ENCODE data around the gene BNIP5.

Gene BNIP5

DNA sequence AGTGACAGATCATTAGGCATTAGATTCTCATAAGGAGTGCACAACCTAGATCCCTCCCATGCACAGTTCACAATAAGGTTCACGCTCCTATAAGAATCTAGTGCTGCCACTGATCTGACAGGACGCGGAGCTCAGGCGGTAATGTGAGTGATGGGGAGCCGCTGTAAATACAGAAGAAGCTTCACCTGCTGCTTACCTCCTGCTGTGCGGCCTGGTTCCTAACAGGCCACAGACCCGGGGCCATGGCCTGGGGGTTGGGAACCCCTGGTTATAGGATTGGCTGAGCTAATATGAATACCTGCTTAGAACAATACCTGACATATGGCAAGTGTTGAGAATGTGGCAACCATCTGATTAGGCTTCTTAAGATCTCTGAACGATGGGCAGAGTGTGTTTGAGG lies 64.5 kb downstream of the BNIP5 start:
- Histone ChIP-seq H3K9ac (ENCODE audit: insufficient read length) (no peak overlapping the region), H3K9me3 (ENCODE audit: low read depth, low read length) (no peaks in the 10 kb centered on the region), H3K27ac (no peak overlapping the region), H3K36me3 (ENCODE audit: insufficient read depth, low read length) (no peaks in the 10 kb centered on the region), H3K4me3 (no peak overlapping the region)
- DNase-seq (ENCODE audit: low read depth, low spot score): no peak
- no peak for TF ChIP-seq FOXP2 (optimal IDR thresholded peaks at IDR 0.05; ENCODE audit: control extremely low read depth, extremely low read length, insufficient read depth)
- TF ChIP-seq POLR2AphosphoS5 (IDR thresholded peaks at IDR 0.05; ENCODE audit: borderline replicate concordance, low read depth, low read length): no peak
- no peak for TF ChIP-seq EZH2 (IDR thresholded peaks at IDR 0.05)

DNA sequence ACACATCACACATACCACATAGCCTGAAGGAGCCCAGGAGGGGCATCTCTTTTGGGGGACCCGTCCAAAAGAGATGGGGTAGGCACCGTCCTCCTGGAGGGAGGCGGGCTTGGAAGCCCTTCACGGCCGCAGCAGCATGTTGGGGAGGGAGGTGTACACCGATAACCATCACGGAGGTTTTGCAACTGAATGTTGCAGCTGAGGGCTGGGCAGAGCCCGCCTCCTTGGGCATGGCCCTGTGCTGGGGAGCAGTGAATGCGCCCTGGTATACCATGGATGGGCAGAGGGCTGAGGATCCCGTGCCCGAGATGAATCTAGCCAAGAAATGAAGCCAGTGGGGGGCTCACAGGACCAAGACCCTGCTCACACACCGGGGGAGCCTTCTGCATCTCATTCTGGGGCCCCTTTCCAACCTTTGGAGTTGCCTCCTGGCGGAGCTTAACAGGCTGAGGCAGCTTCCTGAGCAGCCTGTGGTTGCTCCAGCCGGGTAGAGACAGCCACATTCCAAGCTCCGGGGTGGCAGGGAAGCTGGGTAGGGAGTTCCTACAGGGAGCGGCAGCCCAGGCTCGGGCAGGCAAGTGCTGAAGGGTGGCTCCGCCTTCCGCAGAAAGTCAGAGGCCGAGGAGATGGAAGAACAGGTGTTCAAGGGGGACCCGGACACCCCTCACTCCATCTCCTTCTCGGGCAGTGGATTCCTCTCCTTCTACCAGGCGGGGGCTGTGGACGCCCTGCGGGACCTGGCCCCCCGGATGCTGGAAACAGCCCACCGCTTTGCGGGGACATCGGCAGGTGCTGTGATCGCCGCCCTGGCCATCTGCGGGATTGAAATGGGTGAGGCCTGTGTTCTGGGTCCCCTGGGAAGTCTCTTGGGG lies 66.6 kb downstream of the BNIP5 start, which contains the start of gene PNPLA1:
TSS of gene PNPLA1 (plus strand) at position 227 of the 872 bp plus-strand sequence. CDS start at position 627, 400 bp downstream.
- Histone ChIP-seq H3K9ac (ENCODE audit: insufficient read length) (no peak within 1 kb of the TSS), H3K36me3 (ENCODE audit: insufficient read depth, low read length) (no peaks in the 10 kb centered on the region), H3K4me3 (no peak within 1 kb of the TSS), H3K27ac (no peak within 1 kb of the TSS), H3K9me3 (ENCODE audit: low read depth, low read length) (no peaks in the 10 kb centered on the region)
- TF ChIP-seq EZH2 (IDR thresholded peaks at IDR 0.05) (no peak), POLR2AphosphoS5 (IDR thresholded peaks at IDR 0.05; ENCODE audit: borderline replicate concordance, low read depth, low read length) (no peak), FOXP2 (optimal IDR thresholded peaks at IDR 0.05; ENCODE audit: control extremely low read depth, extremely low read length, insufficient read depth) (no peak)
- no peak for DNase-seq (ENCODE audit: low read depth, low spot score)

GRCh38 chr6:36268478-36269275 lies 68.0 kb downstream of the BNIP5 start:
- DNase-seq (ENCODE audit: low read depth, low spot score): no peak
- Histone ChIP-seq H3K36me3 (ENCODE audit: insufficient read depth, low read length) (no peaks in the 10 kb centered on the region), H3K4me3 (no peak overlapping the region), H3K9me3 (ENCODE audit: low read depth, low read length) (no peaks in the 10 kb centered on the region), H3K9ac (ENCODE audit: insufficient read length) (no peak overlapping the region), H3K27ac (no peak overlapping the region)
- TF ChIP-seq POLR2AphosphoS5 (IDR thresholded peaks at IDR 0.05; ENCODE audit: borderline replicate concordance, low read depth, low read length) (no peak), FOXP2 (optimal IDR thresholded peaks at IDR 0.05; ENCODE audit: control extremely low read depth, extremely low read length, insufficient read depth) (no peak), EZH2 (IDR thresholded peaks at IDR 0.05) (no peak)

- no peaks in the 10 kb centered on the region for H3K9me3 ChIP-seq (ENCODE audit: low read depth, low read length)
- no peak overlapping the region for H3K4me3 ChIP-seq
- no peak for DNase-seq (ENCODE audit: low read depth, low spot score)
- TF ChIP-seq EZH2 (IDR thresholded peaks at IDR 0.05) (no peak), FOXP2 (optimal IDR thresholded peaks at IDR 0.05; ENCODE audit: control extremely low read depth, extremely low read length, insufficient read depth) (no peak), POLR2AphosphoS5 (IDR thresholded peaks at IDR 0.05; ENCODE audit: borderline replicate concordance, low read depth, low read length) (no peak)
- H3K27ac ChIP-seq: no peak overlapping the region
- H3K36me3 ChIP-seq (ENCODE audit: insufficient read depth, low read length): no peaks in the 10 kb centered on the region
- H3K9ac ChIP-seq (ENCODE audit: insufficient read length): no peak overlapping the region
These were observed 68.8 kb downstream of the BNIP5 start for GRCh38 chr6:36267731-36268477.

GRCh38 chr6:36266913-36267644 lies 69.6 kb downstream of the BNIP5 start:
- no peak overlapping the region for H3K9ac ChIP-seq (ENCODE audit: insufficient read length)
- H3K27ac ChIP-seq: no peak overlapping the region
- no peaks in the 10 kb centered on the region for H3K9me3 ChIP-seq (ENCODE audit: low read depth, low read length)
- DNase-seq (ENCODE audit: low read depth, low spot score): no peak
- no peaks in the 10 kb centered on the region for H3K36me3 ChIP-seq (ENCODE audit: insufficient read depth, low read length)
- no peak overlapping the region for H3K4me3 ChIP-seq
- TF ChIP-seq EZH2 (IDR thresholded peaks at IDR 0.05) (no peak), FOXP2 (optimal IDR thresholded peaks at IDR 0.05; ENCODE audit: control extremely low read depth, extremely low read length, insufficient read depth) (no peak), POLR2AphosphoS5 (IDR thresholded peaks at IDR 0.05; ENCODE audit: borderline replicate concordance, low read depth, low read length) (no peak)
